Nephron (organoid): ENCODE measurements around the gene XXYLT1.

Experiments used
- H3K27ac Mint-ChIP-seq, 3 experiments: 2 replicates each; pipeline ENCODE4 v1.8.0; 2020; ENCODE audit warnings: mixed read lengths in 3 of 3, mild to moderate bottlenecking in 2 of 3, moderate library complexity in 1 of 3
- H3K27me3 Mint-ChIP-seq: 2 replicates; pipeline ENCODE4 v1.8.0; 2021; ENCODE audit warnings: low read depth, mild to moderate bottlenecking, moderate library complexity, mixed read lengths
- H3K36me3 Mint-ChIP-seq: 2 replicates; pipeline ENCODE4 v1.8.0; 2020; ENCODE audit warnings: low read depth, mixed read lengths
- H3K4me1 Mint-ChIP-seq: 2 replicates; pipeline ENCODE4 v1.8.0; 2020; ENCODE audit warnings: mixed read lengths
- H3K4me3 Mint-ChIP-seq, 3 experiments: 2 replicates each; pipeline ENCODE4 v1.8.0; 2020; ENCODE audit warnings: mild to moderate bottlenecking in 3 of 3, mixed read lengths in 3 of 3, moderate library complexity in 2 of 3
- H3K9me3 Mint-ChIP-seq: 2 replicates; pipeline ENCODE4 v1.8.0; 2020; ENCODE audit warnings: mixed read lengths
- CTCF ChIP-seq, 3 experiments: fragments of 200-600 bp; sonication (generic); IDR thresholded peaks; one replicate each; pipeline ENCODE4 v1.5.0; 2021; ENCODE audit warnings: antibody characterized with exemption in 3 of 3; ENCODE audit not compliant: unreplicated experiment in 3 of 3

The XXYLT1 gene

GRCh38 chr3:195239121-195239520 lies 31.8 kb downstream of the XXYLT1 start:
- Mint-ChIP-seq H3K27ac (peak overlapping the region; percentile 93 to 95 (median 94)), H3K9me3 (peaks cover 10% of the 10 kb centered on the region), H3K36me3 (peaks cover 22% of the 10 kb centered on the region), H3K4me3 (no peak overlapping the region), H3K27me3 (no peaks in the 10 kb centered on the region), H3K4me1 (peaks cover 44% of the 10 kb centered on the region)
- TF ChIP-seq CTCF (IDR thresholded peaks at IDR 0.05; ENCODE audit: unreplicated experiment in 3 of 3) = no peak

GRCh38 chr3:195238586-195239118 lies 32.3 kb downstream of the XXYLT1 start:
- Mint-ChIP-seq H3K27me3 (no peaks in the 10 kb centered on the region), H3K9me3 (peaks cover 10% of the 10 kb centered on the region), H3K4me3 (no peak overlapping the region), H3K4me1 (peaks cover 39% of the 10 kb centered on the region), H3K36me3 (peaks cover 22% of the 10 kb centered on the region), H3K27ac (peak overlapping the region; percentile 93 to 95 (median 94))
- TF ChIP-seq CTCF (IDR thresholded peaks at IDR 0.05; ENCODE audit: unreplicated experiment in 3 of 3) = no peak

- Mint-ChIP-seq H3K36me3 (peaks cover 26% of the 10 kb centered on the region), H3K27ac (peak overlapping the region; percentile 93 to 95 (median 94)), H3K4me3 (no peak overlapping the region), H3K27me3 (no peaks in the 10 kb centered on the region), H3K9me3 (peaks cover 10% of the 10 kb centered on the region), H3K4me1 (peaks cover 37% of the 10 kb centered on the region)
- TF ChIP-seq CTCF (IDR thresholded peaks at IDR 0.05; ENCODE audit: unreplicated experiment in 3 of 3) = no peak
Measured at GRCh38 chr3:195238081-195238571, 32.8 kb downstream of the XXYLT1 start.

GRCh38 chr3:195236801-195237570 lies 34.0 kb downstream of the XXYLT1 start:
- Mint-ChIP-seq H3K9me3 (peaks cover 14% of the 10 kb centered on the region), H3K4me3 (no peak overlapping the region), H3K36me3 (peaks cover 27% of the 10 kb centered on the region), H3K27me3 (no peaks in the 10 kb centered on the region), H3K4me1 (peaks cover 32% of the 10 kb centered on the region), H3K27ac (no peak overlapping the region)
- TF ChIP-seq CTCF (IDR thresholded peaks at IDR 0.05; ENCODE audit: unreplicated experiment in 3 of 3) = no peak

- H3K27ac Mint-ChIP-seq = no peak overlapping the region
- no peaks in the 10 kb centered on the region for H3K27me3 Mint-ChIP-seq
- H3K4me3 Mint-ChIP-seq = no peak overlapping the region
- H3K9me3 Mint-ChIP-seq = peaks cover 14% of the 10 kb centered on the region
- peaks cover 27% of the 10 kb centered on the region for H3K36me3 Mint-ChIP-seq
- no peak for TF ChIP-seq CTCF (IDR thresholded peaks at IDR 0.05; ENCODE audit: unreplicated experiment in 3 of 3)
- peaks cover 25% of the 10 kb centered on the region for H3K4me1 Mint-ChIP-seq
Measured at GRCh38 chr3:195236076-195236798, 34.7 kb downstream of the XXYLT1 start.
